KMS-11 (cell line): Measurements from ENCODE around the gene FOXO6.

Experiments
- H2AFZ ChIP-seq: fragments of 200-600 bp; sonication (generic); 2 replicates; pipeline ENCODE4 v1.6.1; 2016; ENCODE audit warnings: antibody characterized with exemption, mixed run types, low read depth
- H3K27ac ChIP-seq: fragments of 200-600 bp; sonication (generic); 2 replicates; pipeline ENCODE4 v1.6.1; 2016; ENCODE audit warnings: mild to moderate bottlenecking, mixed run types
- H3K27me3 ChIP-seq: fragments of 200-600 bp; sonication (generic); 2 replicates; pipeline ENCODE4 v1.6.1; 2017; ENCODE audit warnings: mild to moderate bottlenecking, low read depth, mixed run types, moderate library complexity; ENCODE audit not compliant: insufficient read depth
- H3K36me3 ChIP-seq: fragments of 200-600 bp; sonication (generic); 2 replicates; pipeline ENCODE4 v1.6.1; 2017; ENCODE audit warnings: mild to moderate bottlenecking, mixed run types; ENCODE audit not compliant: insufficient read depth
- H3K4me1 ChIP-seq: fragments of 200-600 bp; sonication (generic); 2 replicates; pipeline ENCODE4 v1.6.1; 2016; ENCODE audit warnings: mild to moderate bottlenecking, low read depth, mixed run types; ENCODE audit not compliant: poor library complexity, severe bottlenecking
- H3K4me2 ChIP-seq: fragments of 200-600 bp; sonication (generic); 2 replicates; pipeline ENCODE4 v1.7.0; 2016; ENCODE audit warnings: mild to moderate bottlenecking, mixed run types
- H3K4me3 ChIP-seq: fragments of 200-600 bp; sonication (generic); IDR thresholded peaks from 2 replicates; pipeline ENCODE4 v1.6.1; 2017; ENCODE audit warnings: low read depth, low read length, mixed read lengths; ENCODE audit not compliant: insufficient read depth
- H3K79me2 ChIP-seq: fragments of 200-600 bp; sonication (generic); 2 replicates; pipeline ENCODE4 v1.6.1; 2016; ENCODE audit warnings: low read depth, mixed run types; ENCODE audit not compliant: insufficient read depth
- H3K9ac ChIP-seq: fragments of 200-600 bp; sonication (generic); 2 replicates; pipeline ENCODE4 v1.6.1; 2016; ENCODE audit warnings: mild to moderate bottlenecking, mixed run types
- H4K20me1 ChIP-seq: fragments of 200-600 bp; sonication (generic); 2 replicates; pipeline ENCODE4 v1.6.1; 2016; ENCODE audit warnings: mild to moderate bottlenecking, mixed run types; ENCODE audit not compliant: insufficient read depth
- CTCF ChIP-seq: fragments of 200-600 bp; sonication (generic); conservative IDR thresholded peaks from 2 replicates; pipeline ENCODE4 v1.6.1; 2017; ENCODE audit warnings: low read depth, mild to moderate bottlenecking, antibody characterized with exemption, low read length, moderate library complexity, mixed read lengths

FOXO6 gene

GRCh38 chr1:41366455-41367287, 5.4 kb downstream of the FOXO6 start:
- Histone ChIP-seq H2AFZ (peak overlapping the region; percentile 93), H3K27ac (peak overlapping the region; percentile 62), H3K4me1 (peaks cover 80% of the 10 kb centered on the region), H3K9ac (peak overlapping the region; percentile 91), H3K79me2 (peaks cover 24% of the 10 kb centered on the region; the same call in 1 of the 2 replicates), H3K36me3 (no peaks in the 10 kb centered on the region), H3K27me3 (no peaks in the 10 kb centered on the region), H3K4me2 (peak overlapping the region; percentile 99), H4K20me1 (no peaks in the 10 kb centered on the region), H3K4me3 (peak overlapping the region; percentile 21)
- TF ChIP-seq CTCF: no peak

GRCh38 chr1:41367288-41367642, 6.0 kb downstream of the FOXO6 start:
- H3K9ac ChIP-seq: peak overlapping the region; percentile 91
- H3K4me1 ChIP-seq: peaks cover 86% of the 10 kb centered on the region
- H3K27me3 ChIP-seq: no peaks in the 10 kb centered on the region
- no peaks in the 10 kb centered on the region for H3K36me3 ChIP-seq
- peak overlapping the region; percentile 62 for H3K27ac ChIP-seq
- peak overlapping the region; percentile 99 for H3K4me2 ChIP-seq
- no peak for TF ChIP-seq CTCF
- peaks cover 24% of the 10 kb centered on the region; the same call in 1 of the 2 replicates for H3K79me2 ChIP-seq
- H3K4me3 ChIP-seq: no peak overlapping the region
- peak overlapping the region; percentile 93; the same call in 1 of the 2 replicates for H2AFZ ChIP-seq
- no peaks in the 10 kb centered on the region for H4K20me1 ChIP-seq

DNA sequence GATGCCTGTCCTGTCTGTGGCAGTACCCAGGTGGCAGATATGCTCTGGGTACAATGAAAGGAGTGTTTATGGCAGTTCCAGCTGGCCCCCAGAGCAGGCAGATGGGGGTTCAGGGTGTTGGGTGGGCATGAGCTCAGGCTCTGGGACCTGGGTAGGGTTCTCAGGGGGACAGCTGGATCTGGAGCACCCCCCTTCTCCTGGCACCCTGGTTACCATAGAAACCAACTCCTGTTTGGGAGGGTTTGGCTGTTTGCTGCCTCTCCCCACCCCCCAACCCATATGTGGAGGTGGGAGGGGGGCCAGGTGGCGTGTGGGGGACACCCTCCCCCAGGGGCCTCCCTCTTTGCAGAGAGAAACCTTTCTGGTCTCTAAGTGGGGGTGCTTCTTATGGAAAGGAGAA, 7.1 kb downstream of the FOXO6 start:
- peaks cover 28% of the 10 kb centered on the region; the same call in 1 of the 2 replicates for H3K79me2 ChIP-seq
- no peak for TF ChIP-seq CTCF
- no peak overlapping the region for H2AFZ ChIP-seq
- H3K9ac ChIP-seq: peak overlapping the region; percentile 91; the same call in 1 of the 2 replicates
- H3K4me3 ChIP-seq: no peak overlapping the region
- no peaks in the 10 kb centered on the region for H3K27me3 ChIP-seq
- no peaks in the 10 kb centered on the region for H3K36me3 ChIP-seq
- H3K27ac ChIP-seq: peak overlapping the region; percentile 62
- no peaks in the 10 kb centered on the region for H4K20me1 ChIP-seq
- H3K4me2 ChIP-seq: peak overlapping the region; percentile 99
- peaks cover 88% of the 10 kb centered on the region for H3K4me1 ChIP-seq

- Histone ChIP-seq H3K27me3 (no peaks in the 10 kb centered on the region), H3K4me1 (peaks cover 88% of the 10 kb centered on the region), H3K4me2 (peak overlapping the region; percentile 99), H3K4me3 (no peak overlapping the region), H2AFZ (no peak overlapping the region), H3K9ac (no peak overlapping the region; the same call in 1 of the 2 replicates), H3K27ac (no peak overlapping the region; the same call in 1 of the 2 replicates), H4K20me1 (no peaks in the 10 kb centered on the region), H3K36me3 (no peaks in the 10 kb centered on the region), H3K79me2 (peaks cover 28% of the 10 kb centered on the region; the same call in 1 of the 2 replicates)
- TF ChIP-seq CTCF: no peak
These were observed 7.6 kb downstream of the FOXO6 start for GRCh38 chr1:41368801-41369200.
